ENCODE data around the gene SAMSN1. TPM values are rescaled to one million over a fixed set of nuclear protein-coding genes. Genes with fewer than 3 reads are reported as not detected.
A peak's percentile ranks its signal among the peaks of the same experiment; 100 is the strongest.

SAMSN1 gene
- total RNA-seq, 1 experiment from 2014 or later: 0.44 TPM

- Histone ChIP-seq H3K4me1 (ENCODE audit: control insufficient read depth, insufficient read depth, low read length) (no peaks in the 10 kb centered on the region), H3K4me3 (ENCODE audit: low read depth in 2 of 2, low read length in 2 of 2) (no peak overlapping the region), H3K36me3 (ENCODE audit: control insufficient read depth, insufficient read depth, low read length) (no peaks in the 10 kb centered on the region), H3K27me3 (ENCODE audit: control insufficient read depth, insufficient read depth, low read length) (no peaks in the 10 kb centered on the region), H3K9me3 (ENCODE audit: control insufficient read depth, insufficient read depth, low read depth, low read length) (no peaks in the 10 kb centered on the region), H3K27ac (ENCODE audit: low read length) (no peak overlapping the region)
- TF ChIP-seq SIN3A (IDR thresholded peaks at IDR 0.05; ENCODE audit: borderline replicate concordance, insufficient read depth, low read depth, low read length) (no peak), CTCF (IDR thresholded peaks at IDR 0.05) (no peak), POLR2AphosphoS5 (IDR thresholded peaks at IDR 0.05; ENCODE audit: low read depth, low read length) (no peak), TCF7L2 (IDR thresholded peaks at IDR 0.05; ENCODE audit: low read depth, low read length) (no peak)
- TF ChIP-seq, protein P1, sequence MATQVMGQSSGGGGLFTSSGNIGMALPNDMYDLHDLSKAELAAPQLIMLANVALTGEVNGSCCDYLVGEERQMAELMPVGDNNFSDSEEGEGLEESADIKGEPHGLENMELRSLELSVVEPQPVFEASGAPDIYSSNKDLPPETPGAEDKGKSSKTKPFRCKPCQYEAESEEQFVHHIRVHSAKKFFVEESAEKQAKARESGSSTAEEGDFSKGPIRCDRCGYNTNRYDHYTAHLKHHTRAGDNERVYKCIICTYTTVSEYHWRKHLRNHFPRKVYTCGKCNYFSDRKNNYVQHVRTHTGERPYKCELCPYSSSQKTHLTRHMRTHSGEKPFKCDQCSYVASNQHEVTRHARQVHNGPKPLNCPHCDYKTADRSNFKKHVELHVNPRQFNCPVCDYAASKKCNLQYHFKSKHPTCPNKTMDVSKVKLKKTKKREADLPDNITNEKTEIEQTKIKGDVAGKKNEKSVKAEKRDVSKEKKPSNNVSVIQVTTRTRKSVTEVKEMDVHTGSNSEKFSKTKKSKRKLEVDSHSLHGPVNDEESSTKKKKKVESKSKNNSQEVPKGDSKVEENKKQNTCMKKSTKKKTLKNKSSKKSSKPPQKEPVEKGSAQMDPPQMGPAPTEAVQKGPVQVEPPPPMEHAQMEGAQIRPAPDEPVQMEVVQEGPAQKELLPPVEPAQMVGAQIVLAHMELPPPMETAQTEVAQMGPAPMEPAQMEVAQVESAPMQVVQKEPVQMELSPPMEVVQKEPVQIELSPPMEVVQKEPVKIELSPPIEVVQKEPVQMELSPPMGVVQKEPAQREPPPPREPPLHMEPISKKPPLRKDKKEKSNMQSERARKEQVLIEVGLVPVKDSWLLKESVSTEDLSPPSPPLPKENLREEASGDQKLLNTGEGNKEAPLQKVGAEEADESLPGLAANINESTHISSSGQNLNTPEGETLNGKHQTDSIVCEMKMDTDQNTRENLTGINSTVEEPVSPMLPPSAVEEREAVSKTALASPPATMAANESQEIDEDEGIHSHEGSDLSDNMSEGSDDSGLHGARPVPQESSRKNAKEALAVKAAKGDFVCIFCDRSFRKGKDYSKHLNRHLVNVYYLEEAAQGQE (IDR thresholded peaks at IDR 0.05; ENCODE audit: insufficient read depth in 1 of 2, low read depth in 2 of 2, low read length in 1 of 2): no peak
- BruUV-seq (replicated peaks): no TSS peak
- DNase-seq (ENCODE audit: low read depth, low spot score) (no peak), ATAC-seq (no peak)
- in situ Hi-C loops (cut with HindIII; ENCODE audit: low pct_unique_long_range_greater_than_20kb, low sequenced_read_pairs): no loop called here
- ChIA-PET POLR2A (no interaction called here), CTCF (no interaction called here)
- intact Hi-C loops (cut with micrococcal nuclease; ENCODE audit: unreplicated experiment): no loop called here
Observed at GRCh38 chr21:14542638-14543037, 3.5 kb downstream of the SAMSN1 start.

DNA sequence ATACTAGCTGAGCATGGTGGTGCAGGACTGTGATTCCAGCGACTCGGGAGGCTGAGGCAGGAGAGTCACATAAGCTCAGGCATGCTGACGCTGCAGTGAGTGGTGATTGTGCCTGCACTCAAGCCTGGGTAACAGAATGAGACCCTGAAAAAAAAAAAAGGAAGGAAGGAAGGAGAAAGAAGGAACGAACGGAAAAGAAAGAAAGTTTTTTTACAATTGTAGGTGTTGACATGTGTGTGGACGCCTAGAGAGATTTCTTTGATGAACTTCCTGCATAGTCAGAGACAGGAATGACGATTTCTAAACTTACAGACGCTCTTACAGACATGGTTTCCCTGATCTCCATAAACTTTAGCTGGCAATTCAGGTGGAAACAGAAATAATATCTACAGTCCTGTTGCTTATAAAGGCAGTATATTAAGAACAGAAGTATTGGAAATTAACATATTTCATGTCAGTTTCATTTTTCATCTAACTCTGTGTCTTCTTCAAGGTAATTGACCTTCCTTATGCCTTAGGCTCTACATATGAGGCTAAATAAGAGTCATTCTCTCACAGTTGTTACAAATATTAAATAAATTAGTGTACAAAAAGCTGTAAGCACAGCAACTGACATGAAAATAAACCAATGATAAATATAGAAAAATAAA is 4.1 kb downstream of the SAMSN1 start:
- DNase-seq (ENCODE audit: low read depth, low spot score) (no peak), ATAC-seq (no peak)
- ChIA-PET CTCF (interaction anchor here (0.7 kb wide), 1 partner anchor 187 kb away, joined by 4 read pairs; no protein-coding TSS in a partner anchor), POLR2A (no interaction called here)
- no peaks in the 10 kb centered on the region for H3K36me3 ChIP-seq (ENCODE audit: control insufficient read depth, insufficient read depth, low read length)
- peak overlapping the region in 1 of 2 experiments; percentile 11; a peak in 1 of 4 replicates for H3K4me3 ChIP-seq (ENCODE audit: low read depth in 2 of 2, low read length in 2 of 2)
- no peak for TF ChIP-seq POLR2AphosphoS5 (IDR thresholded peaks at IDR 0.05; ENCODE audit: low read depth, low read length)
- TF ChIP-seq CTCF (IDR thresholded peaks at IDR 0.05): no peak
- TF ChIP-seq, protein P1 (IDR thresholded peaks at IDR 0.05; ENCODE audit: insufficient read depth in 1 of 2, low read depth in 2 of 2, low read length in 1 of 2): no peak
- TF ChIP-seq SIN3A (IDR thresholded peaks at IDR 0.05; ENCODE audit: borderline replicate concordance, insufficient read depth, low read depth, low read length): no peak
- BruUV-seq (replicated peaks): no TSS peak
- H3K27me3 ChIP-seq (ENCODE audit: control insufficient read depth, insufficient read depth, low read length): no peaks in the 10 kb centered on the region
- intact Hi-C loops (cut with micrococcal nuclease; ENCODE audit: unreplicated experiment) (no loop called here), in situ Hi-C loops (cut with HindIII; ENCODE audit: low pct_unique_long_range_greater_than_20kb, low sequenced_read_pairs) (no loop called here)
- H3K9me3 ChIP-seq (ENCODE audit: control insufficient read depth, insufficient read depth, low read depth, low read length): no peaks in the 10 kb centered on the region
- no peaks in the 10 kb centered on the region for H3K4me1 ChIP-seq (ENCODE audit: control insufficient read depth, insufficient read depth, low read length)
- no peak overlapping the region for H3K27ac ChIP-seq (ENCODE audit: low read length)

Measured in Panc1 (cell line).